Progenitor cell of endocrine pancreas (in vitro differentiated cells): ENCODE data around the gene PISD. TPM values are rescaled to one million over a fixed set of nuclear protein-coding genes. Genes with fewer than 3 reads are reported as not detected.

ENCODE experiments used
- DNase-seq: peaks from one replicate; pipeline ENCODE4 v3.0.0; 2021; ENCODE audit warnings: low spot score; ENCODE audit not compliant: unreplicated experiment
- H3K27ac Mint-ChIP-seq: 2 replicates; pipeline ENCODE4 v1.8.0; 2021; ENCODE audit warnings: mild to moderate bottlenecking, moderate library complexity, mixed read lengths
- H3K27me3 Mint-ChIP-seq: 2 replicates; pipeline ENCODE4 v1.8.0; 2021; ENCODE audit warnings: mixed read lengths
- H3K36me3 Mint-ChIP-seq: 2 replicates; pipeline ENCODE4 v1.8.0; 2022; ENCODE audit warnings: mixed read lengths; ENCODE audit not compliant: insufficient read depth
- H3K4me1 Mint-ChIP-seq: 2 replicates; pipeline ENCODE4 v1.8.0; 2021; ENCODE audit warnings: low read depth, mixed read lengths
- H3K4me3 Mint-ChIP-seq: 2 replicates; pipeline ENCODE4 v1.8.0; 2021; ENCODE audit warnings: low read depth, mild to moderate bottlenecking, moderate library complexity, mixed read lengths
- H3K9me3 Mint-ChIP-seq: 2 replicates; pipeline ENCODE4 v1.8.0; 2021; ENCODE audit warnings: low read depth, mixed read lengths
- total RNA-seq: library from RNA; stranded (reverse); gene quantifications from 2 replicates; pipeline ENCODE4 v1.2.1, GENCODE V29; 2021
- TF ChIP-seq, protein P1 (sequence below): fragments of 200-600 bp; sonication (generic); IDR thresholded peaks from one replicate; pipeline ENCODE4 v1.5.0; 2021; ENCODE audit warnings: antibody characterized with exemption, mild to moderate bottlenecking; ENCODE audit not compliant: unreplicated experiment

PISD gene
- total RNA-seq, 1 donor from 2014 or later, result 46.6 TPM

DNA sequence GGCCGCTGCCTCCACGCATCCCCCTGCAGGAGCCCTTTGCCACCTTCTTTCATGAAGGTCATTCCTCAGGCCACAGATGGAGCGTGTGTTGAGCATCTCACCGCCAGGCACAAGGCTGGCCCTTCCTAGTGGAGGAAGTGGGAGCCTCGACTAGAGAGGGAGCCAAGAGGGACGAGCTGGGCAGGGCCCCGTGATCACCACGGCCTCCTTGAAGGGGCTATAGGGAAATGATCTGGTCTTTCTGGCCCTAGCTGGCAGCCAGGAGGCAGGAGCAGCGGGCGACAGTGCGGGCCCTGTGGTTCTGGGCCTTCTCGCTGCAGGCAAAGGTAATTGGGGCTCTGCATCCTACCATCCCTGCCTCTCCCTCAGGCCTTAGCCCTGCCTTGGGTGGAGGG lies 49.1 kb downstream of the PISD start:
- Mint-ChIP-seq H3K4me1 (peaks cover 3% of the 10 kb centered on the region), H3K27me3 (no peaks in the 10 kb centered on the region), H3K27ac (no peak overlapping the region), H3K36me3 (peaks cover 3% of the 10 kb centered on the region), H3K4me3 (no peak overlapping the region), H3K9me3 (no peaks in the 10 kb centered on the region)
- no peak for DNase-seq
- TF ChIP-seq, protein P1, sequence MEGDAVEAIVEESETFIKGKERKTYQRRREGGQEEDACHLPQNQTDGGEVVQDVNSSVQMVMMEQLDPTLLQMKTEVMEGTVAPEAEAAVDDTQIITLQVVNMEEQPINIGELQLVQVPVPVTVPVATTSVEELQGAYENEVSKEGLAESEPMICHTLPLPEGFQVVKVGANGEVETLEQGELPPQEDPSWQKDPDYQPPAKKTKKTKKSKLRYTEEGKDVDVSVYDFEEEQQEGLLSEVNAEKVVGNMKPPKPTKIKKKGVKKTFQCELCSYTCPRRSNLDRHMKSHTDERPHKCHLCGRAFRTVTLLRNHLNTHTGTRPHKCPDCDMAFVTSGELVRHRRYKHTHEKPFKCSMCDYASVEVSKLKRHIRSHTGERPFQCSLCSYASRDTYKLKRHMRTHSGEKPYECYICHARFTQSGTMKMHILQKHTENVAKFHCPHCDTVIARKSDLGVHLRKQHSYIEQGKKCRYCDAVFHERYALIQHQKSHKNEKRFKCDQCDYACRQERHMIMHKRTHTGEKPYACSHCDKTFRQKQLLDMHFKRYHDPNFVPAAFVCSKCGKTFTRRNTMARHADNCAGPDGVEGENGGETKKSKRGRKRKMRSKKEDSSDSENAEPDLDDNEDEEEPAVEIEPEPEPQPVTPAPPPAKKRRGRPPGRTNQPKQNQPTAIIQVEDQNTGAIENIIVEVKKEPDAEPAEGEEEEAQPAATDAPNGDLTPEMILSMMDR, result no peak

DNA sequence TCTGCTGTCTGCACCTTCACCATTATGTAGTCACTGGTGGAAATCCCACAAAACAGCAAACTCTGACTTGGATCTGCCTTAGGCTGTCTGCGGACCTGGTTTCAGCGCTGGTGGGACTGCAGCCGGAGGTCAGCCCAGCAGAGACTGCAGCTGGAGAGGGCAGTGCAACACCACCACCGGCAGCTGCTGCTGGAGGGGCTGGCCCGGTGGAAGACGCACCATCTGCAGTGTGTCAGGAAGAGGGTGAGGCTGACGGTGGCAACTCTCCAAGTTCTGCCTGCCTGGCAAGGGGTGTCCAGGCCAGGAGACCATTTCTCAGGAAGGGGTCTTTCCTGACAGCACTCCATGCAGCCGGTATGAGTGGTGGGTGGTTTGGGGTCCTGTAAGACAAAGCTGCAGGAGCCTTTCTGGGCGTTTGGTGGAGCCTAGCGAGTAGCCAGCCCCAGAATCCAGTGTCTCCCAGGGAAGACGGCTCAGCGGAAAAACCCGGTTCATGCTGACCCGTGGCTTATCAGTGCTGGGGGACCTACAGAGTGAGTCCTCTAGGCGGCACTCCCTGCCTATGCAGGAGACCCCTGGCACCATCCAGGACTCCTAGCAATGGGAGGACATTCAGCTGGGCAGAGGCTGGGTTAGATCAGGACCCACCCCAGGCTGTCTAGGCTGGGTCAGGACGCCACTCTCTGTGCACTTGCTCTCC lies 50.8 kb downstream of the PISD start:
- TF ChIP-seq, protein P1, result no peak
- no peak overlapping the region for H3K27ac Mint-ChIP-seq
- H3K4me3 Mint-ChIP-seq, result no peak overlapping the region
- DNase-seq, result no peak
- peaks cover 3% of the 10 kb centered on the region for H3K4me1 Mint-ChIP-seq
- H3K36me3 Mint-ChIP-seq, result peaks cover 3% of the 10 kb centered on the region
- H3K27me3 Mint-ChIP-seq, result no peaks in the 10 kb centered on the region
- H3K9me3 Mint-ChIP-seq, result no peaks in the 10 kb centered on the region

DNA sequence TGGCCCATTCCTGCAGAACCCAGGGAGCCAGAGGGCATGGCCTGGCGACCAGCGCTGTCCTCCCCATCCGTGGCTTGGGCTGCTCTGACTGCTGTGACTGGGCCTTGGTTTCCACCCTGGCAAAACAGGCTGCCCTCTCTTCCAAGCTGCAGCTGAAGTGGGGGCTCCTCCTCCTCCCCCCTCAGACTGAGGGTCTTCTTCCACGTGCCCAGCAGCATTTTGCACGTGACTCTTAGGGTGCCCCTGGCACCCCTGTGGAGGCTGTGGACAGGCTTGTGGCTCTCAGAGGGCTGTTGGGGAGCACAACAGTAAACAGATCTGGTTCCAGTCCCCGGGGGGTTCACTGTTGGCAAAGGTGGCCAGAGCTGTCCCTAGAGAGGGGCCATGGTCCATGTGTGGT lies 51.4 kb downstream of the PISD start:
- H3K27ac Mint-ChIP-seq, result no peak overlapping the region
- DNase-seq, result no peak
- H3K27me3 Mint-ChIP-seq, result no peaks in the 10 kb centered on the region
- TF ChIP-seq, protein P1, result no peak
- peaks cover 1% of the 10 kb centered on the region for H3K4me1 Mint-ChIP-seq
- H3K36me3 Mint-ChIP-seq, result peaks cover 3% of the 10 kb centered on the region
- no peaks in the 10 kb centered on the region for H3K9me3 Mint-ChIP-seq
- no peak overlapping the region for H3K4me3 Mint-ChIP-seq

DNA sequence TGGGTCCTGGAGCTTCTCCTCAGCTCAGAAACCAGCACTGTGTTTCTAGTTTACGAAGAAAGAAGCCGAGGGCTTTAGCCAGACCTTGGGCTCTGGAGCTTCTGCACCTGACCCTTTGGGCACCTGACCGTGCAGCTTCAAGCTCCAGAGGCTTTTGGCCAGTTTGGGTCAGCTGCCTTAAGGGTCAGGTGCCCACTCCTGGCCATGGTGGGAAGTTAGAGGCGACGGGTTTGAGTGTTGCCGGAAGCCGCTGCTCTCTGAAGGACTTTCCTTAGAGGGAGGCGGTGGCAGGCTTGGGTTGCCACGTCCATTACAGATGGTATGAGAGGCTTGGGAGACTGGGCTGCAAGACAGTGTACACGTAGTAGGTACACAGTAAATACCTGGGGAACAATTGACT lies 52.3 kb downstream of the PISD start:
- Mint-ChIP-seq H3K4me1 (no peaks in the 10 kb centered on the region), H3K36me3 (peaks cover 3% of the 10 kb centered on the region), H3K9me3 (no peaks in the 10 kb centered on the region), H3K27me3 (no peaks in the 10 kb centered on the region), H3K4me3 (no peak overlapping the region), H3K27ac (no peak overlapping the region)
- no peak for DNase-seq
- TF ChIP-seq, protein P1, result no peak

DNA sequence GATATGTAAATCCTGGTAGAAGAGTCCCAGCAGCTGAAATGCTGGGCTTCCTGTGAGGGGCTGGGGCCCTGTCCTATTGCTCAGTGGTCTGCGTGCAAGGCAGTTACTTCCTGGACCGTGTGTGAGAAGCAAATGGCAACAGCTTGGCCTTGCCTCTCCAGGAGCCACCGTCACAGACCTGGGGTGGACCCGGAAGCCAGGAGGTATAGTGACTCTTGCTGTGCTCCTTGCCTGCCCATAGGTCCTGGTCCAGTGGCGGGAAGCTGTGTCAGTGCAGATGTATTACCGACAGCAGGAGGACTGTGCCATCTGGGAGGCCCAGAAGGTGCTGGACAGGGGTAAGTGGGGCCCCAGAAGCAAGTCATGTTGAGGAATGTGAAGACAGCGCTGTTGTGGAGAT lies 54.3 kb downstream of the PISD start:
- no peak for DNase-seq
- Mint-ChIP-seq H3K9me3 (no peaks in the 10 kb centered on the region), H3K27ac (no peak overlapping the region), H3K4me1 (no peaks in the 10 kb centered on the region), H3K36me3 (peaks cover 3% of the 10 kb centered on the region), H3K27me3 (no peaks in the 10 kb centered on the region), H3K4me3 (no peak overlapping the region)
- TF ChIP-seq, protein P1, result no peak
